ENCODE measurements around the gene COL1A2.

The COL1A2 gene

GRCh38 chr7:94401428-94401814, 6.7 kb downstream of the COL1A2 start:
- no peak overlapping the region for H3K9ac ChIP-seq (ENCODE audit: low read length)

GRCh38 chr7:94403546-94403945, 8.9 kb downstream of the COL1A2 start:
- Histone ChIP-seq H3K27me3 (replicated peaks; ENCODE audit: insufficient read depth, low read length) (no peaks in the 10 kb centered on the region), H3K9me3 (replicated peaks; ENCODE audit: insufficient read depth, low read length) (no peaks in the 10 kb centered on the region), H3K9me2 (replicated peaks; ENCODE audit: insufficient read depth, low read length) (no peaks in the 10 kb centered on the region), H3K9ac (ENCODE audit: low read length) (no peak overlapping the region), H3K4me3 (ENCODE audit: low read length) (no peak overlapping the region), H3K79me2 (ENCODE audit: low read length) (no peaks in the 10 kb centered on the region), H3K36me3 (replicated peaks; ENCODE audit: insufficient read depth, low read length) (no peaks in the 10 kb centered on the region), H3K27ac (ENCODE audit: low read length) (no peak overlapping the region), H2AFZ (ENCODE audit: low read length) (no peak overlapping the region), H3K4me1 (ENCODE audit: low read length) (no peaks in the 10 kb centered on the region), H4K20me1 (ENCODE audit: insufficient read depth, low read length) (no peaks in the 10 kb centered on the region), H3F3A (ENCODE audit: insufficient read depth, low read length) (no peaks in the 10 kb centered on the region), H3K4me2 (ENCODE audit: low read depth, low read length) (no peak overlapping the region)
- DNase-seq = no peak
- TF ChIP-seq CTCF (IDR thresholded peaks at IDR 0.05; ENCODE audit: low read length) = no peak
- TF ChIP-seq EZH2phosphoT487 (IDR thresholded peaks at IDR 0.05; ENCODE audit: low read length) = no peak
- no peak for TF ChIP-seq EZH2 (optimal IDR thresholded peaks at IDR 0.05; ENCODE audit: low read depth, low read length)

More at GRCh38 chr7:94401428-94401814, 6.7 kb downstream of the COL1A2 start:
- H3K9me3 ChIP-seq (replicated peaks; ENCODE audit: insufficient read depth, low read length) = no peaks in the 10 kb centered on the region
- no peak for DNase-seq
- H3K9me2 ChIP-seq (replicated peaks; ENCODE audit: insufficient read depth, low read length) = no peaks in the 10 kb centered on the region
- no peaks in the 10 kb centered on the region for H3K79me2 ChIP-seq (ENCODE audit: low read length)
- no peak overlapping the region for H3K4me3 ChIP-seq (ENCODE audit: low read length)
- no peak for TF ChIP-seq EZH2 (optimal IDR thresholded peaks at IDR 0.05; ENCODE audit: low read depth, low read length)
- no peak for TF ChIP-seq CTCF (IDR thresholded peaks at IDR 0.05; ENCODE audit: low read length)
- TF ChIP-seq EZH2phosphoT487 (IDR thresholded peaks at IDR 0.05; ENCODE audit: low read length) = no peak
- H3K27me3 ChIP-seq (replicated peaks; ENCODE audit: insufficient read depth, low read length) = no peaks in the 10 kb centered on the region
- no peaks in the 10 kb centered on the region for H3F3A ChIP-seq (ENCODE audit: insufficient read depth, low read length)
- H3K36me3 ChIP-seq (replicated peaks; ENCODE audit: insufficient read depth, low read length) = no peaks in the 10 kb centered on the region
- no peak overlapping the region for H3K27ac ChIP-seq (ENCODE audit: low read length)
- H2AFZ ChIP-seq (ENCODE audit: low read length) = no peak overlapping the region
- H4K20me1 ChIP-seq (ENCODE audit: insufficient read depth, low read length) = no peaks in the 10 kb centered on the region
- no peak overlapping the region for H3K4me2 ChIP-seq (ENCODE audit: low read depth, low read length)
- no peaks in the 10 kb centered on the region for H3K4me1 ChIP-seq (ENCODE audit: low read length)

GRCh38 chr7:94405506-94405905, 10.8 kb downstream of the COL1A2 start:
- no peaks in the 10 kb centered on the region for H3K36me3 ChIP-seq (replicated peaks; ENCODE audit: insufficient read depth, low read length)
- H3K9ac ChIP-seq (ENCODE audit: low read length) = no peak overlapping the region
- H3K4me2 ChIP-seq (ENCODE audit: low read depth, low read length) = no peak overlapping the region
- H3K9me2 ChIP-seq (replicated peaks; ENCODE audit: insufficient read depth, low read length) = no peaks in the 10 kb centered on the region
- H4K20me1 ChIP-seq (ENCODE audit: insufficient read depth, low read length) = no peaks in the 10 kb centered on the region
- no peaks in the 10 kb centered on the region for H3F3A ChIP-seq (ENCODE audit: insufficient read depth, low read length)
- H3K9me3 ChIP-seq (replicated peaks; ENCODE audit: insufficient read depth, low read length) = no peaks in the 10 kb centered on the region
- DNase-seq = no peak
- H3K79me2 ChIP-seq (ENCODE audit: low read length) = no peaks in the 10 kb centered on the region
- TF ChIP-seq CTCF (IDR thresholded peaks at IDR 0.05; ENCODE audit: low read length) (no peak), EZH2 (optimal IDR thresholded peaks at IDR 0.05; ENCODE audit: low read depth, low read length) (no peak), EZH2phosphoT487 (IDR thresholded peaks at IDR 0.05; ENCODE audit: low read length) (no peak)
- no peaks in the 10 kb centered on the region for H3K4me1 ChIP-seq (ENCODE audit: low read length)
- no peak overlapping the region for H2AFZ ChIP-seq (ENCODE audit: low read length)
- H3K27me3 ChIP-seq (replicated peaks; ENCODE audit: insufficient read depth, low read length) = no peaks in the 10 kb centered on the region
- no peak overlapping the region for H3K27ac ChIP-seq (ENCODE audit: low read length)
- no peak overlapping the region for H3K4me3 ChIP-seq (ENCODE audit: low read length)

Measured in MM.1S (cell line).